IgD-negative memory B cell (primary cell): ENCODE results near the gene DDHD1. TPM values are rescaled to one million over a fixed set of nuclear protein-coding genes. Genes with fewer than 3 reads are reported as not detected.

Source experiments
- H3K27ac Mint-ChIP-seq, 3 donors: one replicate each; pipeline ENCODE4 v1.8.0; 2020 to 2022; ENCODE audit warnings: mild to moderate bottlenecking in 3 of 3, mixed read lengths in 3 of 3, moderate library complexity in 1 of 3
- H3K27me3 Mint-ChIP-seq: one replicate; pipeline ENCODE4 v1.8.0; 2021; ENCODE audit warnings: mixed read lengths
- H3K36me3 Mint-ChIP-seq: one replicate; pipeline ENCODE4 v1.8.0; 2020; ENCODE audit warnings: mild to moderate bottlenecking, mixed read lengths
- H3K4me1 Mint-ChIP-seq, 3 donors: one replicate each; pipeline ENCODE4 v1.8.0; 2020 to 2022; ENCODE audit warnings: mixed read lengths in 3 of 3, mild to moderate bottlenecking in 1 of 3
- H3K4me3 Mint-ChIP-seq, 4 donors: one replicate each; pipeline ENCODE4 v1.8.0; 2020 to 2022; ENCODE audit warnings: mild to moderate bottlenecking in 4 of 4, mixed read lengths in 4 of 4, moderate library complexity in 3 of 4
- H3K9me3 Mint-ChIP-seq, 3 donors: one replicate each; pipeline ENCODE4 v1.8.0; 2020 to 2021; ENCODE audit warnings: mixed read lengths in 3 of 3, mild to moderate bottlenecking in 1 of 3
- polyA plus RNA-seq: library from polyadenylated mRNA; unstranded; fragments of 300-500 nt; fragmentation: Illumina TruSeq; gene quantifications from one replicate; pipeline ENCODE4 v1.2.3, GENCODE V29; 2021

DDHD1 gene
- polyA plus RNA-seq, 1 donor from 2014 or later = 9.4 TPM

GRCh38 chr14:52987514-52987913 lies 165.6 kb downstream of the DDHD1 start:
- Mint-ChIP-seq H3K36me3 (no peaks in the 10 kb centered on the region), H3K9me3 (peaks cover 0 to 3% (median 2%) of the 10 kb centered on the region in 3 donors), H3K27ac (no peak overlapping the region)

DNA sequence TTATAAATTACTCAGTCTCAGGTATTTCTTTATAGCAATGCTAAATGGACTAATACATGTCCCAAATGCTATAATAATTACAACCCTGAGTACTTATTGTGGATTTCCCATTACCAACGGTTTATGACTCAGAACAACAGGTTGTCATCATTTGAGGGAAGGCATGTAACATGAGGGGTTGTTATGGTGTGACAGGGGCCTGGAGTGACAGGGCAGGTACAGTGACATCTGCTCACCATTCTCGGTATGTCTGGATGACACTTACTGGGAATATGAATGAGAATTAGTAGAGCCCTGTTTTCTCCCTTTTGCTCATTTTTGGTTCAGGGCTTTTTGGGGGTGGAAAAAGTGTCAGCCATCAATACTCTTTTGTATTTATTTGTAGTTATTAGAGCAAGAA lies 166.1 kb downstream of the DDHD1 start:
- H3K9me3 Mint-ChIP-seq = peaks cover 0 to 3% (median 2%) of the 10 kb centered on the region in 3 donors
- H3K36me3 Mint-ChIP-seq = no peaks in the 10 kb centered on the region
- H3K27ac Mint-ChIP-seq = no peak overlapping the region
- no peak overlapping the region for H3K4me3 Mint-ChIP-seq
- peaks cover 1% of the 10 kb centered on the region for H3K27me3 Mint-ChIP-seq
- no peaks in the 10 kb centered on the region for H3K4me1 Mint-ChIP-seq

More at GRCh38 chr14:52987514-52987913, 165.6 kb downstream of the DDHD1 start:
- H3K4me3 Mint-ChIP-seq = no peak overlapping the region
- H3K27me3 Mint-ChIP-seq = peaks cover 1% of the 10 kb centered on the region
- H3K4me1 Mint-ChIP-seq = no peaks in the 10 kb centered on the region

Other genes with a start within 250 kb of the DDHD1 start
- not detected for gene FERMT2, start 202.3 kb downstream of the DDHD1 start, polyA plus RNA-seq